ENCODE data around the gene KRTAP6-1.

Gene KRTAP6-1

GRCh38 chr21:30579346-30579745 lies 34.4 kb downstream of the KRTAP6-1 start:
- in situ Hi-C loops (cut with HindIII; ENCODE audit: low sequenced_read_pairs) = no loop called here

GRCh38 chr21:30577766-30578165 lies 36.0 kb downstream of the KRTAP6-1 start:
- in situ Hi-C loops (cut with HindIII; ENCODE audit: low sequenced_read_pairs) = no loop called here

DNA sequence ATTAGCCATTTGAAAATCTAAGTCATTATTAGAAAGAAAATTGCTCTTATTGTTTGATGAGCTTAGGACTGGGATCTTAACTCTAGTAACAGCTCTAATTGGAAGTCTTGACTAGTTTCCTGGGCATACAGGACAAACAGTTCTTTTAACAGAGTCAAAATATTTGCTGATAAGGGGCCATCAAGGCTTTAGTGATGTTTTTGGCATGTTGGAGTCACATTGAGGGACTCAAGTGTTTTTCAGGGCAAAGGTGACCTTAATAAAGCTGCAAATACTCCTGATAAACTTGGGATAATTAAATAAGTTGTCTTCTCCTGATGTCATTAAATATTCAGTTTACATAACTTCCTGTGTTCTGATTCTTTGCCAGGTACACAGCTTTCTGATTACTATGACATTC lies 46.1 kb downstream of the KRTAP6-1 start:
- in situ Hi-C loops (cut with HindIII; ENCODE audit: low sequenced_read_pairs) = no loop called here

- in situ Hi-C loops (cut with HindIII; ENCODE audit: low sequenced_read_pairs) = no loop called here
Measured at GRCh38 chr21:30563630-30564029, 50.1 kb downstream of the KRTAP6-1 start.

All from endothelial cell of hepatic sinusoid (primary cell).